OCI-LY3 (cell line): ENCODE data around the gene HHLA2.

Experiments used
- H2AFZ ChIP-seq: fragments of 200-600, 300-600 bp; shearing (Covaris generic); 2 replicates; pipeline ENCODE4 v1.6.0; 2014; ENCODE audit warnings: antibody characterized with exemption, low read depth, low read length
- H3K27ac ChIP-seq: fragments of 200-600, 300-600 bp; sonication (generic); 2 replicates; pipeline ENCODE4 v1.5.1; 2014; ENCODE audit warnings: mild to moderate bottlenecking, low read length, moderate library complexity, mixed read lengths
- H3K27me3 ChIP-seq: fragments of 200-600, 300-600 bp; sonication (generic); 2 replicates; pipeline ENCODE4 v1.6.1; 2014; ENCODE audit warnings: low read depth, low read length, mixed read lengths
- H3K36me3 ChIP-seq: fragments of 200-600, 300-600 bp; sonication (generic); replicated peaks from 2 replicates; pipeline ENCODE3; 2014; ENCODE audit warnings: low read depth, low read length, mixed read lengths
- H3K4me1 ChIP-seq: fragments of 300-600, 200-600 bp; sonication (generic); 2 replicates; pipeline ENCODE4 v1.6.1; 2014; ENCODE audit warnings: low read length, mixed read lengths
- H3K4me2 ChIP-seq: fragments of 200-600, 300-600 bp; sonication (generic); 2 replicates; pipeline ENCODE4 v1.6.1; 2014; ENCODE audit warnings: low read length, mixed read lengths
- H3K4me3 ChIP-seq: fragments of 300-600, 200-600 bp; sonication (generic); 2 replicates; pipeline ENCODE4 v1.5.1; 2014; ENCODE audit warnings: antibody characterized with exemption, mild to moderate bottlenecking, low read length, moderate library complexity
- H3K79me2 ChIP-seq: fragments of 300-600, 200-600 bp; shearing (Covaris generic); 2 replicates; pipeline ENCODE4 v1.6.1; 2014; ENCODE audit warnings: mild to moderate bottlenecking, low read length, mixed read lengths
- H3K9ac ChIP-seq: fragments of 300-600, 200-600 bp; shearing (Covaris generic); 2 replicates; pipeline ENCODE4 v1.6.0; 2014; ENCODE audit warnings: mild to moderate bottlenecking, low read length, moderate library complexity
- H3K9me3 ChIP-seq: fragments of 200-600, 300-600 bp; shearing (Covaris generic); 2 replicates; pipeline ENCODE4 v1.6.1; 2014; ENCODE audit warnings: low read length, mixed read lengths; ENCODE audit not compliant: insufficient read depth
- H4K20me1 ChIP-seq: fragments of 200-600, 300-600 bp; sonication (generic); 2 replicates; pipeline ENCODE4 v1.6.1; 2016; ENCODE audit warnings: low read length, mixed read lengths; ENCODE audit not compliant: insufficient read depth
- CTCF ChIP-seq: fragments of 200-600, 300-600 bp; sonication (generic); IDR thresholded peaks from 2 replicates; pipeline ENCODE4 v1.5.1; 2014; ENCODE audit warnings: antibody characterized with exemption, low read length, low read depth
- EZH2phosphoT487 ChIP-seq: fragments of 200-600 bp; shearing (Covaris generic); IDR thresholded peaks from 2 replicates; pipeline ENCODE4 v1.6.1; 2018; ENCODE audit warnings: antibody characterized with exemption, mixed run types, low read depth

The HHLA2 gene

GRCh38 chr3:108393128-108393900 lies 97.0 kb downstream of the HHLA2 start:
- H2AFZ ChIP-seq = no peak overlapping the region
- peaks cover 17% of the 10 kb centered on the region for H3K4me1 ChIP-seq
- no peaks in the 10 kb centered on the region for H3K9me3 ChIP-seq
- no peaks in the 10 kb centered on the region for H4K20me1 ChIP-seq
- H3K27ac ChIP-seq = no peak overlapping the region
- no peaks in the 10 kb centered on the region for H3K79me2 ChIP-seq
- H3K4me3 ChIP-seq = no peak overlapping the region
- H3K27me3 ChIP-seq = peaks cover 15% of the 10 kb centered on the region; the same call in 1 of the 2 replicates
- no peaks in the 10 kb centered on the region for H3K36me3 ChIP-seq
- H3K4me2 ChIP-seq = no peak overlapping the region
- TF ChIP-seq EZH2phosphoT487 = no peak
- TF ChIP-seq CTCF = no peak
- no peak overlapping the region for H3K9ac ChIP-seq

- Histone ChIP-seq H3K36me3 (no peaks in the 10 kb centered on the region), H3K4me2 (no peak overlapping the region), H3K27ac (no peak overlapping the region), H3K27me3 (peaks cover 15% of the 10 kb centered on the region; the same call in 1 of the 2 replicates), H3K9ac (no peak overlapping the region), H4K20me1 (no peaks in the 10 kb centered on the region), H3K4me3 (no peak overlapping the region), H3K79me2 (no peaks in the 10 kb centered on the region), H3K9me3 (no peaks in the 10 kb centered on the region), H2AFZ (no peak overlapping the region), H3K4me1 (peaks cover 10% of the 10 kb centered on the region)
- no peak for TF ChIP-seq EZH2phosphoT487
- no peak for TF ChIP-seq CTCF
These were observed 97.7 kb downstream of the HHLA2 start for GRCh38 chr3:108394016-108394415.

- H3K79me2 ChIP-seq = no peaks in the 10 kb centered on the region
- H3K27ac ChIP-seq = no peak overlapping the region
- H3K9me3 ChIP-seq = no peaks in the 10 kb centered on the region
- H3K4me3 ChIP-seq = no peak overlapping the region
- H3K36me3 ChIP-seq = no peaks in the 10 kb centered on the region
- H2AFZ ChIP-seq = no peak overlapping the region
- H4K20me1 ChIP-seq = no peaks in the 10 kb centered on the region
- no peak overlapping the region for H3K9ac ChIP-seq
- H3K27me3 ChIP-seq = peaks cover 15% of the 10 kb centered on the region; the same call in 1 of the 2 replicates
- H3K4me1 ChIP-seq = peaks cover 4% of the 10 kb centered on the region
- H3K4me2 ChIP-seq = no peak overlapping the region
- TF ChIP-seq CTCF (no peak), EZH2phosphoT487 (no peak)
These were observed 98.2 kb downstream of the HHLA2 start for GRCh38 chr3:108394563-108394962.

GRCh38 chr3:108396336-108396735 lies 100.0 kb downstream of the HHLA2 start:
- no peak for TF ChIP-seq EZH2phosphoT487
- no peak for TF ChIP-seq CTCF
- no peaks in the 10 kb centered on the region for H3K79me2 ChIP-seq
- H3K9ac ChIP-seq = no peak overlapping the region
- H2AFZ ChIP-seq = no peak overlapping the region
- no peak overlapping the region for H3K27ac ChIP-seq
- H3K27me3 ChIP-seq = peaks cover 15% of the 10 kb centered on the region; the same call in 1 of the 2 replicates
- no peak overlapping the region for H3K4me3 ChIP-seq
- H3K4me2 ChIP-seq = no peak overlapping the region
- H3K9me3 ChIP-seq = no peaks in the 10 kb centered on the region
- no peaks in the 10 kb centered on the region for H3K36me3 ChIP-seq
- no peaks in the 10 kb centered on the region for H4K20me1 ChIP-seq
- H3K4me1 ChIP-seq = no peaks in the 10 kb centered on the region
